ENCODE measurements around the gene PRKG1.

- TF ChIP-seq, protein P1, sequence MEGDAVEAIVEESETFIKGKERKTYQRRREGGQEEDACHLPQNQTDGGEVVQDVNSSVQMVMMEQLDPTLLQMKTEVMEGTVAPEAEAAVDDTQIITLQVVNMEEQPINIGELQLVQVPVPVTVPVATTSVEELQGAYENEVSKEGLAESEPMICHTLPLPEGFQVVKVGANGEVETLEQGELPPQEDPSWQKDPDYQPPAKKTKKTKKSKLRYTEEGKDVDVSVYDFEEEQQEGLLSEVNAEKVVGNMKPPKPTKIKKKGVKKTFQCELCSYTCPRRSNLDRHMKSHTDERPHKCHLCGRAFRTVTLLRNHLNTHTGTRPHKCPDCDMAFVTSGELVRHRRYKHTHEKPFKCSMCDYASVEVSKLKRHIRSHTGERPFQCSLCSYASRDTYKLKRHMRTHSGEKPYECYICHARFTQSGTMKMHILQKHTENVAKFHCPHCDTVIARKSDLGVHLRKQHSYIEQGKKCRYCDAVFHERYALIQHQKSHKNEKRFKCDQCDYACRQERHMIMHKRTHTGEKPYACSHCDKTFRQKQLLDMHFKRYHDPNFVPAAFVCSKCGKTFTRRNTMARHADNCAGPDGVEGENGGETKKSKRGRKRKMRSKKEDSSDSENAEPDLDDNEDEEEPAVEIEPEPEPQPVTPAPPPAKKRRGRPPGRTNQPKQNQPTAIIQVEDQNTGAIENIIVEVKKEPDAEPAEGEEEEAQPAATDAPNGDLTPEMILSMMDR (optimal IDR thresholded peaks at IDR 0.05 in 1 of 3, IDR thresholded peaks at IDR 0.05 in 1 of 3, conservative IDR thresholded peaks at IDR 0.05 in 1 of 3; ENCODE audit: extremely low read depth in 1 of 3, insufficient read depth in 2 of 3, low read length in 3 of 3): no peak
- no peak for TF ChIP-seq EZH2 (IDR thresholded peaks at IDR 0.05; ENCODE audit: low read length)
Observed at GRCh38 chr10:51733057-51733456, 658.8 kb downstream of the PRKG1 start.

Data from keratinocyte (primary cell).